SK-N-SH treated with all-trans-retinoic acid at 6 μM for 48 hours (cell line): ENCODE data around the gene SFMBT2.

Source experiments
- PPARA ChIP-seq: fragments of 250-450 bp; sonication (Bioruptor Pico); IDR thresholded peaks from 2 replicates; pipeline ENCODE4 v1.5.0; 2020; ENCODE audit warnings: mild to moderate bottlenecking, borderline replicate concordance
- ZFP30 ChIP-seq: fragments of 450-650 bp; formaldehyde crosslinking; IDR thresholded peaks from 2 replicates; pipeline ENCODE4 v1.5.0; 2022; ENCODE audit warnings: mild to moderate bottlenecking, moderate library complexity

- no peak for TF ChIP-seq ZFP30 (CRISPR knock-in tag)
- no peak for TF ChIP-seq PPARA
Measured at GRCh38 chr10:7248585-7249164, 162.2 kb downstream of the SFMBT2 start.
